WTC11 (cell line): ENCODE measurements around the gene CEP131. TPM values are rescaled to one million over a fixed set of nuclear protein-coding genes. Genes with fewer than 3 reads are reported as not detected.

Experiments
- ATAC-seq: fragments of 200-7000 bp; cut with Tn5 transposase; 2 replicates; pipeline ENCODE4 v1.10.0; 2021; ENCODE audit warnings: mild to moderate bottlenecking, moderate library complexity
- CTCF ChIA-PET: fragments of 300-600 bp; sonication (Branson Sonifier 250); formaldehyde crosslinking; loops from one replicate; lab custom pipeline; 2021; ENCODE audit warnings: antibody characterized with exemption; lab: Charles Lee
- POLR2A ChIA-PET: fragments of 350-600 bp; sonication (Branson Sonifier 250); formaldehyde crosslinking; loops from one replicate; lab custom pipeline; 2021; ENCODE audit warnings: antibody characterized with exemption; lab: Charles Lee
- DNase-seq: peaks from one replicate; pipeline ENCODE4 v3.0.0; 2021; ENCODE audit warnings: low spot score
- H3K27ac Mint-ChIP-seq: 2 replicates; pipeline ENCODE4 v1.8.0; 2021; ENCODE audit warnings: mixed read lengths
- H3K27me3 Mint-ChIP-seq: 2 replicates; pipeline ENCODE4 v1.8.0; 2021; ENCODE audit warnings: low read depth, mild to moderate bottlenecking, moderate library complexity, mixed read lengths
- H3K36me3 Mint-ChIP-seq: 2 replicates; pipeline ENCODE4 v1.8.0; 2021; ENCODE audit warnings: mixed read lengths
- H3K4me1 Mint-ChIP-seq: 2 replicates; pipeline ENCODE4 v1.8.0; 2022; ENCODE audit warnings: mixed read lengths
- H3K4me3 Mint-ChIP-seq: 2 replicates; pipeline ENCODE4 v1.8.0; 2021; ENCODE audit warnings: mild to moderate bottlenecking, moderate library complexity, mixed read lengths
- H3K9me3 Mint-ChIP-seq: 2 replicates; pipeline ENCODE4 v1.8.0; 2021; ENCODE audit warnings: mixed read lengths
- CREB1 ChIP-seq: sonication (generic); formaldehyde crosslinking; IDR thresholded peaks from 2 replicates; pipeline ENCODE4 v1.8.0; 2023; ENCODE audit warnings: mild to moderate bottlenecking, missing genetic modification reagents
- CREM ChIP-seq: sonication (generic); formaldehyde crosslinking; IDR thresholded peaks from 2 replicates; pipeline ENCODE4 v1.8.1; 2022; ENCODE audit warnings: mild to moderate bottlenecking, missing genetic modification reagents, moderate library complexity
- ELF4 ChIP-seq: sonication (generic); formaldehyde crosslinking; IDR thresholded peaks from 2 replicates; pipeline ENCODE4 v1.8.1; 2022; ENCODE audit warnings: low read depth, mild to moderate bottlenecking, moderate library complexity, missing genetic modification reagents
- EMX1 ChIP-seq: fragments of 250-450 bp; sonication (Bioruptor Pico); IDR thresholded peaks from 2 replicates; pipeline ENCODE4 v1.8.0; 2021; ENCODE audit warnings: mild to moderate bottlenecking
- FOXP4 ChIP-seq: sonication (generic); formaldehyde crosslinking; IDR thresholded peaks from 2 replicates; pipeline ENCODE4 v1.8.0; 2022; ENCODE audit warnings: mild to moderate bottlenecking, missing genetic modification reagents
- GABPB1 ChIP-seq: sonication (generic); formaldehyde crosslinking; IDR thresholded peaks from 2 replicates; pipeline ENCODE4 v1.8.1; 2023; ENCODE audit warnings: mild to moderate bottlenecking, missing genetic modification reagents
- HMGA2 ChIP-seq: fragments of 250-450 bp; sonication (Bioruptor Pico); IDR thresholded peaks from 2 replicates; pipeline ENCODE4 v1.4.0; 2021; ENCODE audit warnings: mild to moderate bottlenecking, moderate library complexity
- JAZF1 ChIP-seq: fragments of 250-450 bp; sonication (Bioruptor Pico); IDR thresholded peaks from 2 replicates; pipeline ENCODE4 v1.9.0; 2021; ENCODE audit warnings: moderate library complexity, mild to moderate bottlenecking, inconsistent platforms
- NFYB ChIP-seq: sonication (generic); formaldehyde crosslinking; conservative IDR thresholded peaks from 2 replicates; pipeline ENCODE4 v1.8.0; 2022; ENCODE audit warnings: low read depth, missing genetic modification reagents
- NR2C2 ChIP-seq: sonication (generic); formaldehyde crosslinking; IDR thresholded peaks from 2 replicates; pipeline ENCODE4 v1.8.0; 2022; ENCODE audit warnings: mild to moderate bottlenecking, missing genetic modification reagents
- NR3C1 ChIP-seq: sonication (generic); formaldehyde crosslinking; conservative IDR thresholded peaks from 2 replicates; pipeline ENCODE4 v1.8.1; 2023; ENCODE audit warnings: low read depth, mild to moderate bottlenecking, missing genetic modification reagents
- PRRX2 ChIP-seq: fragments of 250-450 bp; sonication (Bioruptor Pico); IDR thresholded peaks from 2 replicates; pipeline ENCODE4 v1.8.0; 2021; ENCODE audit warnings: mild to moderate bottlenecking
- RORB ChIP-seq: fragments of 250-450 bp; sonication (Bioruptor Pico); IDR thresholded peaks from 2 replicates; pipeline ENCODE4 v1.9.0; 2021; ENCODE audit warnings: mild to moderate bottlenecking
- SMAD3 ChIP-seq: sonication (generic); formaldehyde crosslinking; IDR thresholded peaks from 2 replicates; pipeline ENCODE4 v1.8.0; 2022; ENCODE audit warnings: missing genetic modification reagents, mild to moderate bottlenecking, borderline replicate concordance
- TP53 ChIP-seq: sonication (generic); formaldehyde crosslinking; IDR thresholded peaks from 2 replicates; pipeline ENCODE4 v1.8.1; 2023; ENCODE audit warnings: mild to moderate bottlenecking, missing genetic modification reagents
- ZBTB43 ChIP-seq: sonication (generic); formaldehyde crosslinking; IDR thresholded peaks from 2 replicates; pipeline ENCODE4 v1.8.1; 2023; ENCODE audit warnings: mild to moderate bottlenecking, missing genetic modification reagents
- ZNF219 ChIP-seq: sonication (generic); formaldehyde crosslinking; IDR thresholded peaks from 2 replicates; pipeline ENCODE4 v1.8.0; 2023; ENCODE audit warnings: missing genetic modification reagents, mild to moderate bottlenecking, borderline replicate concordance
- ZNF232 ChIP-seq: sonication (generic); formaldehyde crosslinking; IDR thresholded peaks from 2 replicates; pipeline ENCODE4 v1.8.0; 2022; ENCODE audit warnings: mild to moderate bottlenecking, missing genetic modification reagents
- ZNF263 ChIP-seq: sonication (generic); formaldehyde crosslinking; IDR thresholded peaks from 2 replicates; pipeline ENCODE4 v1.8.1; 2022; ENCODE audit warnings: low read depth, mild to moderate bottlenecking, moderate library complexity, missing genetic modification reagents
- ZNF281 ChIP-seq: sonication (generic); formaldehyde crosslinking; IDR thresholded peaks from 2 replicates; pipeline ENCODE4 v1.8.0; 2023; ENCODE audit warnings: mild to moderate bottlenecking, missing genetic modification reagents
- ZNF396 ChIP-seq: fragments of 250-450 bp; sonication (Bioruptor Pico); IDR thresholded peaks from 2 replicates; pipeline ENCODE4 v1.8.0; 2021; ENCODE audit warnings: mild to moderate bottlenecking, moderate library complexity, borderline replicate concordance
- ZNF423 ChIP-seq: fragments of 250-450 bp; sonication (Bioruptor Pico); IDR thresholded peaks from 2 replicates; pipeline ENCODE4 v2.1.2; 2022; ENCODE audit warnings: mild to moderate bottlenecking, moderate library complexity
- ZNF671 ChIP-seq: fragments of 250-450 bp; sonication (Bioruptor Pico); IDR thresholded peaks from 2 replicates; pipeline ENCODE4 v1.8.0; 2021; ENCODE audit warnings: mild to moderate bottlenecking
- total RNA-seq: library from RNA; stranded (reverse); gene quantifications from 3 replicates; pipeline ENCODE4 v1.2.3, GENCODE V29; 2021

The CEP131 gene
- total RNA-seq, 1 experiment from 2014 or later: 35.2 TPM

- TF ChIP-seq HMGA2 (CRISPR knock-in tag): no peak
Measured at GRCh38 chr17:81179861-81180260, 42.9 kb downstream of the CEP131 start (continued).

GRCh38 chr17:81179220-81179619, 43.5 kb downstream of the CEP131 start:
- ChIA-PET POLR2A (interaction anchor here (0.6 kb wide), 1 partner anchor 226 kb away, joined by 5 read pairs; no protein-coding TSS in a partner anchor), CTCF (interaction anchor here (0.6 to 1.8 kb wide), 5 partner anchors 10 to 57 kb away, joined by 3 to 5 read pairs (median 3); no protein-coding TSS in a partner anchor)
- no peak for DNase-seq
- no peak for ATAC-seq
- Mint-ChIP-seq H3K9me3 (peaks cover 3% of the 10 kb centered on the region; the same call in 1 of the 2 replicates), H3K4me3 (no peak overlapping the region), H3K36me3 (no peaks in the 10 kb centered on the region), H3K27ac (no peak overlapping the region), H3K27me3 (no peaks in the 10 kb centered on the region; the same call in 1 of the 2 replicates), H3K4me1 (no peaks in the 10 kb centered on the region)
- TF ChIP-seq JAZF1 (no peak), ZNF232 (CRISPR knock-in tag) (no peak), NR3C1 (CRISPR knock-in tag) (no peak), ZNF219 (CRISPR knock-in tag) (no peak), NR2C2 (CRISPR knock-in tag) (no peak), ZBTB43 (CRISPR knock-in tag) (no peak)

GRCh38 chr17:81178136-81179091, 44.4 kb downstream of the CEP131 start:
- CTCF ChIA-PET: interaction anchor here (1.0 to 1.8 kb wide), 2 partner anchors 35 to 49 kb away, joined by 3 to 5 read pairs; no protein-coding TSS in a partner anchor

More at GRCh38 chr17:81178136-81179091, 44.4 kb downstream of the CEP131 start:
- H3K9me3 Mint-ChIP-seq: peaks cover 3% of the 10 kb centered on the region; the same call in 1 of the 2 replicates
- no peak overlapping the region for H3K4me3 Mint-ChIP-seq
- H3K36me3 Mint-ChIP-seq: no peaks in the 10 kb centered on the region
- H3K27ac Mint-ChIP-seq: no peak overlapping the region
- DNase-seq (no peak), ATAC-seq (no peak)
- H3K27me3 Mint-ChIP-seq: no peaks in the 10 kb centered on the region; the same call in none of the 2 replicates
- no peaks in the 10 kb centered on the region for H3K4me1 Mint-ChIP-seq
- POLR2A ChIA-PET: interaction anchor here (0.6 kb wide), 1 partner anchor 227 kb away, joined by 5 read pairs; no protein-coding TSS in a partner anchor
- no peak for TF ChIP-seq NR2C2 (CRISPR knock-in tag)
- no peak for TF ChIP-seq RORB (CRISPR knock-in tag)
- TF ChIP-seq ZNF396: no peak
- TF ChIP-seq CREM (CRISPR knock-in tag): no peak
- TF ChIP-seq TP53 (CRISPR knock-in tag): no peak
- no peak for TF ChIP-seq ZNF671 (CRISPR knock-in tag)
- no peak for TF ChIP-seq CREB1 (CRISPR knock-in tag)
- no peak for TF ChIP-seq ZNF281
- no peak for TF ChIP-seq SMAD3 (CRISPR knock-in tag)
- TF ChIP-seq PRRX2: no peak
- no peak for TF ChIP-seq NFYB (CRISPR knock-in tag)
- TF ChIP-seq EMX1 (CRISPR knock-in tag): no peak
- no peak for TF ChIP-seq FOXP4
- no peak for TF ChIP-seq ZNF263 (CRISPR knock-in tag)
- no peak for TF ChIP-seq ELF4 (CRISPR knock-in tag)
- TF ChIP-seq ZNF423 (CRISPR knock-in tag): no peak
- no peak for TF ChIP-seq ZBTB43 (CRISPR knock-in tag)
- TF ChIP-seq GABPB1 (CRISPR knock-in tag): no peak
